ENCODE data around the gene E2F7.

DNA sequence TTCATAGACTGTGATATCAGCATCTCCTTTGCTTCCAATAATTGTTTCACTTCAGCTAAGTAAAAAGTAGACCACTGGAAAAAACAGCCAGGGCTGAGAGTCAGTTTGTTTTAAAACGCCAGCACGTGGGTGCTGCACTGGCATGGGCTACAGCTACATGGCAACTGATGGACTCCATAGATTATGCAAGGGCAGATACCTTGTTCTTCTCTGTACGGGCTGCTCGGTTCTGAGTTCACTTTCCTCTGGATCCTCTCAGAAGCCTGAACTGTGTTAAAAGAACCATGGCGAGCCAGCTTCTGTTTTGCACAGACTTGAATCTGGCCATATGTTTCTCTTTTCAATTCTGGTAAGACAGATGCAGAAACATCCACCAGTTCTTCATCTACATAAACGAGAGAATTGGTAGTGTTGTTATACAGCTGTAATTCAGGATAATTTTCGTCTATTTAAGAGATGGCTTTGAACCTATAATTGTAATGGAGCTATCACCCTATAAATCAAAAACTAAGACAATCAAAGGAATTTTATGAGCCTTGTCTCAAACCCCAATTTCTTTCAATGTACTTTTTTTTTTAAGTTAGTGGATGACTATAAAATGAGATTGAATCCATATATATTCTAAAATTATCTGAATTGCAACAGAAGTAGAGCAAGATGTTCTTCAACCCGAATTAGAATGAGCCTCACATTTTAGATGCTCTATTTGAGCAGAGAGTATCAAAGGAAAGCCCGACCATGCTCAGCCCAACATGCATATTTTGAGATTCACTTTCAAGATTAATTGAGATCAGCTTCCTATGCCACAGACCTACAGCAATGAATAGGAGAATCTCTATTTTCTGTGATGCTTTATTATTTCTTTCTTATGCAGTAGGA lies 31.5 kb downstream of the E2F7 start:
- TF ChIP-seq, protein P1, sequence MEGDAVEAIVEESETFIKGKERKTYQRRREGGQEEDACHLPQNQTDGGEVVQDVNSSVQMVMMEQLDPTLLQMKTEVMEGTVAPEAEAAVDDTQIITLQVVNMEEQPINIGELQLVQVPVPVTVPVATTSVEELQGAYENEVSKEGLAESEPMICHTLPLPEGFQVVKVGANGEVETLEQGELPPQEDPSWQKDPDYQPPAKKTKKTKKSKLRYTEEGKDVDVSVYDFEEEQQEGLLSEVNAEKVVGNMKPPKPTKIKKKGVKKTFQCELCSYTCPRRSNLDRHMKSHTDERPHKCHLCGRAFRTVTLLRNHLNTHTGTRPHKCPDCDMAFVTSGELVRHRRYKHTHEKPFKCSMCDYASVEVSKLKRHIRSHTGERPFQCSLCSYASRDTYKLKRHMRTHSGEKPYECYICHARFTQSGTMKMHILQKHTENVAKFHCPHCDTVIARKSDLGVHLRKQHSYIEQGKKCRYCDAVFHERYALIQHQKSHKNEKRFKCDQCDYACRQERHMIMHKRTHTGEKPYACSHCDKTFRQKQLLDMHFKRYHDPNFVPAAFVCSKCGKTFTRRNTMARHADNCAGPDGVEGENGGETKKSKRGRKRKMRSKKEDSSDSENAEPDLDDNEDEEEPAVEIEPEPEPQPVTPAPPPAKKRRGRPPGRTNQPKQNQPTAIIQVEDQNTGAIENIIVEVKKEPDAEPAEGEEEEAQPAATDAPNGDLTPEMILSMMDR (IDR thresholded peaks at IDR 0.05), result no peak
- TF ChIP-seq EZH2phosphoT487 (IDR thresholded peaks at IDR 0.05), result no peak

All from neural progenitor cell (in vitro differentiated cells).